ENCODE data around the gene GSPT1.

DNA sequence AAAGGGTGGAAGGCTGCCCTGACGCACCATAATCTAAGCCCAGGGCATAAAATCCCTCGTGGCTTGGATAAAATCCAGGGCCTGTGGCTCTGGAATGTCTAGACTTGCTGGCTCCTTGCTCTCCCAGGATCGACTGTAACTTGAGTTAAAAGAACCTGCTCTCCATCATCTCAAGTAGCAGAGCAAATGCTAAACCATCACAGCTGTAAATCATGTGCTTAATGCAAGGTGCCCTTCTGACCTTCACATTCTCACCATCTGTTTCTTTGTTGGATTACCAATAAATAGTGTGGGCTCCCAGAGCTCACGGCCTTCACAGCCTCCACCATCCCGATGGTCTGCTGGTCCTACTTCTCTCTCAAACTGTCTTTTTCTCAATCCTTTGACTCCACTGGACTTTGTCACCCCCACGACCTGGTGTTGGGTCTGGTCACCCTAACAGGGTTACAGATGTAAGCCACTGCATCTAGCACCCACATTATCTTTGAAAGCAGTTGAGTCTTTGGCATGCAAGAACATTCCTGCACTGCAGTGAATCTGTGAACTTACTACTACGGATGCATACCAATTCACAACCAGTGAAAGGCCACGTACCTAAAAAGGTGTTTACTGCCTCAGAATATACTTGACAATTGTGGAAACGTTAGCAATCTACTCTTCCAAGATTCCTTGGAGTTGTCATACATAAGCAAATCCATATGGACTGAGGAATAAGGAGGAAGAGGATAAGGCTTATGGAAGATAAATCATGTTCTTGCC is 79.7 kb downstream of the GSPT1 start:
- TF ChIP-seq POLR2A (IDR thresholded peaks at IDR 0.05; ENCODE audit: low read length): no peak
- no peak for TF ChIP-seq GATA1 (IDR thresholded peaks at IDR 0.05; ENCODE audit: low read depth, low read length)

Measured in erythroblast (primary cell).